K562 (cell line): Measurements from ENCODE around the gene AP2M1. TPM values are rescaled to one million over a fixed set of nuclear protein-coding genes. Genes with fewer than 3 reads are reported as not detected.
A peak's percentile ranks its signal among the peaks of the same experiment; 100 is the strongest.

Experiments used
- ERF ChIP-seq: fragments of 450-650 bp; formaldehyde crosslinking; IDR thresholded peaks from 2 replicates; pipeline ENCODE4 v1.4.0; 2020; ENCODE audit warnings: mild to moderate bottlenecking, mixed read lengths
- FIP1L1 ChIP-seq: fragments of 200-400 bp; formaldehyde crosslinking; IDR thresholded peaks from 2 replicates; pipeline ENCODE4 v1.6.1; 2018; ENCODE audit warnings: mild to moderate bottlenecking, low read depth, low read length; ENCODE audit not compliant: poor library complexity, severe bottlenecking
- MNT ChIP-seq, 2 experiments: fragments of 450-650 bp; conservative IDR thresholded peaks; 2 replicates each; pipeline ENCODE4 v1.6.1; 2017; ENCODE audit warnings: mild to moderate bottlenecking in 2 of 2, moderate library complexity in 2 of 2
- NCOA4 ChIP-seq: fragments of 450-650 bp; IDR thresholded peaks from 2 replicates; pipeline ENCODE4 v1.6.1; 2018; ENCODE audit warnings: mild to moderate bottlenecking; ENCODE audit not compliant: partially characterized antibody
- PHF8 ChIP-seq: fragments of 200-600 bp; sonication (generic); IDR thresholded peaks from 2 replicates; pipeline ENCODE4 v1.6.1; 2012; ENCODE audit warnings: mixed run types, mild to moderate bottlenecking, inconsistent platforms, low read length, moderate library complexity, borderline replicate concordance
- PML ChIP-seq: IDR thresholded peaks from 2 replicates; pipeline ENCODE4 v1.6.1; 2012; ENCODE audit warnings: low read length, inconsistent platforms
- REST ChIP-seq, 2 experiments: fragments of 450-650 bp; formaldehyde crosslinking in 1 of 2; IDR thresholded peaks; 2 replicates each; pipeline versions ENCODE4 v1.4.0 to v1.6.1; 2014 to 2020; ENCODE audit warnings: mild to moderate bottlenecking in 2 of 2, borderline replicate concordance in 1 of 2, low read depth in 1 of 2
- ZBTB11 ChIP-seq, 3 experiments: fragments of 200-800 bp in 1 of 3; fragments of 250-450 bp in 1 of 3; fragments of 450-650 bp in 1 of 3; sonication (Bioruptor Pico) in 1 of 3; sonication (Bioruptor generic) in 1 of 3; formaldehyde crosslinking in 1 of 3; IDR thresholded peaks; 2 replicates each; pipeline versions ENCODE4 v1.6.1 to v1.8.0; 2016 to 2022; ENCODE audit warnings: mild to moderate bottlenecking in 2 of 3, missing genetic modification characterization in 2 of 3, missing compliant biosample characterization in 1 of 3, moderate library complexity in 1 of 3
- ZBTB17 ChIP-seq: fragments of 450-650 bp; formaldehyde crosslinking; IDR thresholded peaks from 2 replicates; pipeline ENCODE4 v1.4.0; 2020; ENCODE audit warnings: mild to moderate bottlenecking
- ZBTB7A ChIP-seq: IDR thresholded peaks from 2 replicates; pipeline ENCODE4 v1.6.1; 2011; ENCODE audit warnings: low read depth, mild to moderate bottlenecking, low read length, moderate library complexity, borderline replicate concordance; ENCODE audit not compliant: control insufficient read depth
- polyA plus RNA-seq, 8 experiments: library from polyadenylated mRNA; depleted of rRNA in 4 of 8; stranded (reverse) in 5 of 8; unstranded in 3 of 8; fragments of >200 nt; fragmentation: Nextera tagmentation in 2 of 8; fragmentation: Illumina TruSeq in 1 of 8; extraction: Ambion mirVana in 2 of 8; extraction: Trizol in 1 of 8; gene quantifications; 2 replicates each; pipeline versions ENCODE4 v1.2.1 to v1.2.3, GENCODE V29; 2011 to 2014; ENCODE audit warnings: inconsistent platforms in 1 of 8, missing spikeins in 1 of 8
- total RNA-seq, 7 experiments: library from RNA; depleted of rRNA in 6 of 7; stranded (reverse); fragments of >200 nt in 6 of 7; fragmentation: Illumina TruSeq in 2 of 7; extraction: Trizol in 2 of 7; gene quantifications; 2 replicates each; pipeline versions ENCODE4 v1.2.1 to v1.2.3, GENCODE V29; 2011 to 2021; ENCODE audit warnings: low replicate concordance in 1 of 7

Gene AP2M1
- total and polyA plus RNA-seq, 9 of the 15 experiments (the other 6 are each of a cell fraction or from before 2014, with no cell fraction given), result 118 to 505 (median 296) TPM

- TF ChIP-seq ZBTB11 (CRISPR knock-in tag; IDR thresholded peaks at IDR 0.05), result peak in 1 of 3 experiments; percentile 85; a peak in 2 of 6 replicates
- TF ChIP-seq REST (IDR thresholded peaks at IDR 0.05; ENCODE audit: borderline replicate concordance), result no peak
- 0 out of 2 replicates have a peak, but pooled peaks have one; percentile 30 for TF ChIP-seq REST (CRISPR knock-in tag; IDR thresholded peaks at IDR 0.05; ENCODE audit: low read depth)
- TF ChIP-seq FIP1L1, result peak; percentile 66
- peak; percentile 46; the same call in 1 of the 2 replicates for TF ChIP-seq ZBTB7A
- TF ChIP-seq PHF8, result peak; percentile 92; the same call in 1 of the 2 replicates
- no peak for TF ChIP-seq NCOA4
- TF ChIP-seq PML, result peak; percentile 63; the same call in 1 of the 2 replicates
- TF ChIP-seq ZBTB17, result peak; percentile 70; the same call in 1 of the 2 replicates
- peak; percentile 40 to 66; a peak in 2 of 4 replicates for TF ChIP-seq MNT (conservative IDR thresholded peaks at IDR 0.05)
- peak; percentile 52; the same call in 1 of the 2 replicates for TF ChIP-seq ERF (CRISPR knock-in tag)
Measured at GRCh38 chr3:184174646-184175492, at the start of gene AP2M1 (continued).
